HepG2 (cell line): Measurements from ENCODE around the gene MARVELD3. TPM values are rescaled to one million over a fixed set of nuclear protein-coding genes. Genes with fewer than 3 reads are reported as not detected.
A peak's percentile ranks its signal among the peaks of the same experiment; 100 is the strongest.

Experiments used
- BATF2 ChIP-seq: sonication (generic); formaldehyde crosslinking; IDR thresholded peaks from 2 replicates; pipeline ENCODE4 v1.8.0; 2022; ENCODE audit warnings: mild to moderate bottlenecking, missing genetic modification reagents, moderate library complexity
- GATAD1 ChIP-seq: IDR thresholded peaks from 2 replicates; pipeline ENCODE4 v1.6.1; 2016; ENCODE audit warnings: missing genetic modification reagents, missing compliant biosample characterization
- HNRNPLL ChIP-seq: fragments of 200-400 bp; formaldehyde crosslinking; IDR thresholded peaks from 2 replicates; pipeline ENCODE4 v1.6.1; 2017; ENCODE audit warnings: mild to moderate bottlenecking, low read depth, low read length; ENCODE audit not compliant: poor library complexity, severe bottlenecking
- KLF9 ChIP-seq: IDR thresholded peaks from 2 replicates; pipeline ENCODE4 v1.6.1; 2016; ENCODE audit warnings: low read depth
- MYNN ChIP-seq: sonication (generic); formaldehyde crosslinking; IDR thresholded peaks from 2 replicates; pipeline ENCODE4 v1.4.0; 2020; ENCODE audit warnings: mild to moderate bottlenecking, low read depth, missing genetic modification reagents
- PBX3 ChIP-seq: sonication (generic); formaldehyde crosslinking; IDR thresholded peaks from 2 replicates; pipeline ENCODE4 v1.8.1; 2023; ENCODE audit warnings: missing genetic modification reagents, inconsistent platforms, borderline replicate concordance
- PRDM4 ChIP-seq: sonication (generic); formaldehyde crosslinking; IDR thresholded peaks from 2 replicates; pipeline ENCODE4 v1.9.0; 2021; ENCODE audit warnings: missing genetic modification reagents, borderline replicate concordance
- RXRA ChIP-seq: sonication (generic); formaldehyde crosslinking; IDR thresholded peaks from 2 replicates; pipeline ENCODE4 v1.5.1; 2020; ENCODE audit warnings: missing genetic modification reagents
- TBP ChIP-seq: sonication (generic); formaldehyde crosslinking; IDR thresholded peaks from 2 replicates; pipeline ENCODE4 v1.5.0; 2020; ENCODE audit warnings: missing genetic modification reagents
- TBX3 ChIP-seq: fragments of 450-650 bp; IDR thresholded peaks from 2 replicates; pipeline ENCODE4 v1.6.1; 2017; ENCODE audit warnings: antibody characterized with exemption, mild to moderate bottlenecking, inconsistent platforms, borderline replicate concordance
- TMF1 ChIP-seq: sonication (generic); formaldehyde crosslinking; IDR thresholded peaks from 2 replicates; pipeline ENCODE4 v1.8.1; 2022; ENCODE audit warnings: low read depth, missing genetic modification reagents
- WIZ ChIP-seq: sonication (generic); formaldehyde crosslinking; IDR thresholded peaks from 2 replicates; pipeline ENCODE4 v1.5.1; 2020; ENCODE audit warnings: mild to moderate bottlenecking, missing genetic modification reagents
- ZBTB2 ChIP-seq: sonication (generic); formaldehyde crosslinking; IDR thresholded peaks from 2 replicates; pipeline ENCODE4 v1.8.0; 2022; ENCODE audit warnings: low read depth, missing genetic modification reagents
- ZNF317 ChIP-seq: sonication (generic); formaldehyde crosslinking; IDR thresholded peaks from 2 replicates; pipeline ENCODE4 v1.5.0; 2020; ENCODE audit warnings: mild to moderate bottlenecking, missing genetic modification reagents
- ZNF430 ChIP-seq: sonication (generic); formaldehyde crosslinking; IDR thresholded peaks from 2 replicates; pipeline ENCODE4 v1.9.0; 2021; ENCODE audit warnings: mild to moderate bottlenecking, missing genetic modification reagents
- ZNF503 ChIP-seq: sonication (generic); formaldehyde crosslinking; IDR thresholded peaks from 2 replicates; pipeline ENCODE4 v1.4.0; 2020; ENCODE audit warnings: missing genetic modification reagents
- ZNF652 ChIP-seq: IDR thresholded peaks from 2 replicates; pipeline ENCODE4 v1.6.1; 2016; ENCODE audit warnings: low read depth, borderline replicate concordance
- ZNF672 ChIP-seq: sonication (generic); formaldehyde crosslinking; IDR thresholded peaks from 2 replicates; pipeline ENCODE4 v1.8.1; 2022; ENCODE audit warnings: missing genetic modification reagents
- ZNF691 ChIP-seq: sonication (generic); formaldehyde crosslinking; IDR thresholded peaks from 2 replicates; pipeline ENCODE4 v1.4.0; 2020; ENCODE audit warnings: missing genetic modification reagents, low read depth, mild to moderate bottlenecking, borderline replicate concordance
- ZSCAN9 ChIP-seq: IDR thresholded peaks from 2 replicates; pipeline ENCODE4 v1.6.1; 2016; ENCODE audit warnings: borderline replicate concordance
- polyA plus RNA-seq, 8 experiments: library from polyadenylated mRNA; depleted of rRNA in 3 of 8; stranded (reverse) in 7 of 8; unstranded in 1 of 8; fragments of >200 nt; fragmentation: Illumina TruSeq in 4 of 8; extraction: Trizol in 4 of 8; gene quantifications; 2 replicates each; pipeline versions ENCODE4 v1.2.1 to v1.2.3, GENCODE V29; 2011 to 2016; ENCODE audit warnings: low read depth in 4 of 8, missing spikeins in 1 of 8, mixed read lengths in 1 of 8; ENCODE audit not compliant: insufficient read depth in 1 of 8
- total RNA-seq, 5 experiments: library from RNA; depleted of rRNA; stranded (reverse); fragments of >200 nt; fragmentation: Illumina TruSeq; extraction: Trizol; gene quantifications; 2 replicates each; pipeline ENCODE4 v1.2.3, GENCODE V29; 2016; ENCODE audit warnings: low read depth in 1 of 5

The MARVELD3 gene
- total and polyA plus RNA-seq, 2 of the 13 experiments (the other 11 are each of a cell fraction or from before 2014, with no cell fraction given), result 4.8 to 5.6 TPM

GRCh38 chr16:71670537-71670936, 44.6 kb downstream of the MARVELD3 start (continued):
- TF ChIP-seq ZNF503 (CRISPR knock-in tag) (no peak), RXRA (CRISPR knock-in tag) (no peak), ZSCAN9 (CRISPR knock-in tag) (no peak), ZNF430 (peak; percentile 66; the same call in 1 of the 2 replicates), PRDM4 (CRISPR knock-in tag) (no peak), PBX3 (CRISPR knock-in tag) (no peak), WIZ (no peak), TBP (CRISPR knock-in tag) (no peak), MYNN (CRISPR knock-in tag) (no peak), GATAD1 (CRISPR knock-in tag) (no peak), KLF9 (CRISPR knock-in tag) (no peak), ZNF652 (CRISPR knock-in tag) (no peak), TBX3 (peak; percentile 46; the same call in 1 of the 2 replicates), ZNF672 (no peak), ZNF691 (CRISPR knock-in tag) (no peak), HNRNPLL (no peak), ZBTB2 (no peak; the same call in 1 of the 2 replicates), TMF1 (CRISPR knock-in tag) (no peak), ZNF317 (CRISPR knock-in tag) (peak; percentile 80), BATF2 (CRISPR knock-in tag) (no peak)
